ENCODE results near the gene RPL4.

- TF ChIP-seq SREBF1 (IDR thresholded peaks at IDR 0.05; ENCODE audit: low read length), result no peak
- TF ChIP-seq HDAC2 (IDR thresholded peaks at IDR 0.05), result no peak
- TF ChIP-seq SREBF2 (IDR thresholded peaks at IDR 0.05; ENCODE audit: low read length), result no peak
- TF ChIP-seq ESRRA (IDR thresholded peaks at IDR 0.05; ENCODE audit: low read length), result no peak
- no peak for TF ChIP-seq SMAD1 (IDR thresholded peaks at IDR 0.05; ENCODE audit: low read depth, partially characterized antibody)
- no peak for TF ChIP-seq EZH2 (IDR thresholded peaks at IDR 0.05; ENCODE audit: borderline replicate concordance, control insufficient read depth, low read depth, low read length)
Measured at GRCh38 chr15:66489179-66489791, 15.4 kb downstream of the RPL4 start.

Data from GM12878 (cell line).